ENCODE data around the gene CEP43.
A peak's percentile ranks its signal among the peaks of the same experiment; 100 is the strongest.

The CEP43 gene, protein sequence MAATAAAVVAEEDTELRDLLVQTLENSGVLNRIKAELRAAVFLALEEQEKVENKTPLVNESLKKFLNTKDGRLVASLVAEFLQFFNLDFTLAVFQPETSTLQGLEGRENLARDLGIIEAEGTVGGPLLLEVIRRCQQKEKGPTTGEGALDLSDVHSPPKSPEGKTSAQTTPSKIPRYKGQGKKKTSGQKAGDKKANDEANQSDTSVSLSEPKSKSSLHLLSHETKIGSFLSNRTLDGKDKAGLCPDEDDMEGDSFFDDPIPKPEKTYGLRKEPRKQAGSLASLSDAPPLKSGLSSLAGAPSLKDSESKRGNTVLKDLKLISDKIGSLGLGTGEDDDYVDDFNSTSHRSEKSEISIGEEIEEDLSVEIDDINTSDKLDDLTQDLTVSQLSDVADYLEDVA

DNA sequence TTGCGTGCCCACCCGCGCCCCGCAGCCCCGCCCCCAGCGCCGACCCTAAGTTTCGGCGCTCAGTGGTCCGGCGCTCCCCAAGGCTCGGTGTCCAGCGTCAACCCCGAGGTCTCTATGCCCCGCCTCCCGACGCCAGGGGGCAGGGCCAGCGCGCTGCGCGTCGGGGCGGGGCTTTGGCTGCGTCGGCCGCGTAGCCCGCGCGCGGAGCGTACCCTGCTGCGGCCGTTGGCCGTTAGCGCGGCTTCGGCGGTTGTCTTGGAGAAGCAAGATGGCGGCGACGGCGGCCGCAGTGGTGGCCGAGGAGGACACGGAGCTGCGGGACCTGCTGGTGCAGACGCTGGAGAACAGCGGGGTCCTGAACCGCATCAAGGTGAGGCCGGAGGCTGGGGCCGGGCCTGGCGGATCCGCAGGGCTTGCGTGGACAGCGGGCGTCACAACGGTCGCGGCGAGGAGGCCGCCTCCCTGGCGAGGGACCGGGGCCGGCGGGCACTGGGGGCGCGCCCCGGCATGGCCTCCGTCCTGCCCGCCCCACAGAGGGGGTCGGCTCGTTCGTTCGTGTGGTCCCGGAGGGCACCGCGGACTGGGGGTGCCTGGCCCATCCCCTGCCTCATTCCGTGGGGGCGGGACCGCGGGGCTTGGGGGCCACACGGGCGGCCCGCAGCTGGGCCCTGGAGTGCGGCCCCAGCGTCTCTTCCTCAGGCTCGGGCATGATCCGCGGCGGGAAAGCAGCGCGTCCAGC is at the start of gene CEP43:
Gene CEP43, plus strand, starts transcription at position 253 of the 739 bp plus-strand sequence. Its CDS starts 16 bp downstream, at position 269.
- DNase-seq, result peak; percentile 92 to 96

DNA sequence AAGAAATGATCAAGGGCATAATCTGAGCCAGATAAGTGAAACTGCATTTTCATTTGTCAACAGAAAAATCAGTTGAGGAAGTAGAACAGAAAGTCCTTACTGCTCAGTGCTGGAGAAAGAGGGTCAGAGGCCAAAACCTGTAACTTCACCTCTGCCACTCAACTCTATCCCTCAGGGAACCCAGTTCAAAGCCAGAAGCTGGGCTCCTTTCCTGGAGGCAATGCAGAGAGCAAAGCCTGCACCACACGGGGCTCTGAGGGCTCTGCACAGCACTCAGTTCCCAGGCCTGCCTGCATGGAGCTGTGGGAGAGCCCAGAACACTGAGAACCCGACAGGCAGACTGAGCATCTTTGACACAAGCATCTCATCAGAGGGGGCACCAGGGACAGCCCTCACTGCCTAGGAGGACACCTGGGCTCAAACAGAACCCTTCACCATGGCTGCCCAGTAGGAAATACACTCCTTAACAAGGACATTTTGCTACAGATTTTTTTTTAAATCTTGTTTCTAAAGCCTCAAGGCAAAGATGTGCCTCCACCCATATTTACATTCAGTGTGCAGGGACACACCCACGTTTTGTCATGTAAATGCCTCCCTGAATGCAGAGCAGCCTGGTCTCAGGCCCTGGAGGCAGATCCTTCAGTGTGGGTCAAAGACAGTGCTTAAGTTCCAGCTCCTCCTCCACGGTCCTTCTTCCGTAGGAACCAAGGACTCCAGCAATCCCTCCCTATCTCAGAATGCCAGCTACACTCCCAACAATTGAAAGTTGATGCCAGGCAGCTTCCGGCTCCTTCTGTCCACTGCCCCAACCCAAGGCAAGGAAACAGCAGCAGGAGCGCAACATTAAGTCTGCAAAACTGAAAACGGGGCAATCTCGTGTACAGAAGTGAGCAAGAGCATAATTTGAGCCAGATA is 49.4 kb upstream of the CEP43 start:
- DNase-seq, result no peak

DNA sequence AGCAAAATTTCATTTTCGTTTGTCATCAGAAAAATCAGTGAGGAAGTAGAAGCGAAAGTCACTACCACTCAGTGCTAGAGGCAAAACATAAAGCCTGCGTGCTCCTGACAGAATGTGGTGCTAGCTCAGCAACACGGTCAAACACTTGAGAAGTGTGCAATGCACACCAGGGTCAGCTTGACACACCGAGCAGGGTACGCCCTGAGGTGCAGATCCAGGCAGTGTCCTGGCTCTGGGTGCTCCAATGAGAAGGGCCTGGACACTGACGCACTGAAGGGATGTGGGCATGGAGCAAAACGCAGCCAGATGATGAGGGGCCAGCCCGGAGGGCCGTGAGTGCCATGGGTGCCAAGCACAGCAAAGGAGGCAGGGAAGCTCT is 48.8 kb upstream of the CEP43 start:
- no peak for DNase-seq

DNA sequence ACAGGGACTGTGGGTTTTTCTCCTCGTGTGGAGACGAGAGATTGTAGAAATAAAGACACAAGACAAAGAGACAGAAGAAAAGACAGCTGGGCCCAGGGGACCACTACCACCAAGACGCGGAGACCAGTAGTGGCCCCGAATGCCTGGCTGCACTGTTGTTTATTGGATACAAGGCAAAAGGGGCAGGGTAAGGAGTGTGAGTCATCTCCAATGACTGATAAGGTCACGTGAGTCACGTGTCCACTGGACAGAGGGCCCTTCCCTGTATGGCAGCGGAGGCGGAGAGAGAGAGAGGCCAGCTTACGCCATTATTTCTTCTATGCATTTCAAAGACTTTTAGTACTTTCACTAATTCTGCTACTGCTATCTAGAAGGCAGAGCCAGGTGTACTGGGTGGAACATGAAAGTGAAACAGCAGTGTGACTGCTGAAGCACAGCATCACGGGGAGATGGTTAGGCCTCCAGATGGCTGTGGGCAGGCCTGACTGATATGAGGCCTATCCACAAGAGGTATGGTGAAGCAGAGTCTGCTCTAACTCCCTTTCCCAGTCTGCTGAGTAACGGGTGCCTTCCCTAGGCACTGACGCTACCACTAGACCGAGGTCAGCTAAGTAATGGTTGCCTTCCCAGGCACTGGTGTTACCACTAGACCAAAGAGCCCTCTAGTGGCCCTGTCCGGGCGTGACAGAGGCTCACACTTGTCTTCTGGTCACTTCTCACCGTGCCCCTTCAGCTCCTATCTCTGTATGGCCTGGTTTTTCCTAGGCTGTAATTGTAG is 48.1 kb upstream of the CEP43 start:
- DNase-seq, result peak in 1 of 2 donors; percentile 24

DNA sequence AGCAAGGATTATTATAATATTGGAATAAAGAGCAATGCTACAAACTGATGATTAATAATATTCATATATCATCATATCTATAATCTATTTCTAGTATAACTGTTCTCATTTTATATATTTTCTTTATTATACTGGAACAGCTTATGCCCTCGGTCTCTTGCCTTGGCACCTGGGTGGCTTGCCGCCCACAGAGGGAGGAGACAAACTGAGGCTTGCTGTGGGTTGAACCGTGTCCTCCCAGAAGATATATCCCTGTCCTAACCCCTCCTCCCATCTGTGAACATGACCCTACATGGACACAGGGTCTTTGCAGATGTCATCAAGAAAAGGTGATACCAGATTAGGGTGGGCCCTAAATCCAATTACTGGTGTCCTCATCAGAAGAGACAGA is 47.5 kb upstream of the CEP43 start:
- DNase-seq, result no peak

DNA sequence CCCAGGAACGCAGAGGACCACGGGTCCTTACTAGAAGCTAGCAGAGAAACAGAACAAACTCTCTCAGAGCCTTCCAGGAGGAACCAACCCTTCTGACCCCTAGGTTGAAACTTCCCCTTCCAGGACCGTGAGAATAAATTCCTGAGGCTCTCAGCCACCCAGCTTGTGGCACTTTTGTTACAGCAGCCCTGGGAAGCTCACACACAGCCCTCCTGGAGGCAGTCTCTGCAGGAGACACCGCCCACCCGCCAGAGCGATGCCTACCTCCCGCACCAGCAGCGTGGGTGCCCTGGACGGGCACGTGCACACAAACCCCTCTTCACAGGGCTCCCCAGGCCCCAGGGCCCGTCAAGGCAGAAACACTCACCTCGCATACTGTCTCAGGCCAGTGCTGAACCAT is 47.1 kb upstream of the CEP43 start:
- DNase-seq, result peak in 1 of 2 donors; percentile 18

DNA sequence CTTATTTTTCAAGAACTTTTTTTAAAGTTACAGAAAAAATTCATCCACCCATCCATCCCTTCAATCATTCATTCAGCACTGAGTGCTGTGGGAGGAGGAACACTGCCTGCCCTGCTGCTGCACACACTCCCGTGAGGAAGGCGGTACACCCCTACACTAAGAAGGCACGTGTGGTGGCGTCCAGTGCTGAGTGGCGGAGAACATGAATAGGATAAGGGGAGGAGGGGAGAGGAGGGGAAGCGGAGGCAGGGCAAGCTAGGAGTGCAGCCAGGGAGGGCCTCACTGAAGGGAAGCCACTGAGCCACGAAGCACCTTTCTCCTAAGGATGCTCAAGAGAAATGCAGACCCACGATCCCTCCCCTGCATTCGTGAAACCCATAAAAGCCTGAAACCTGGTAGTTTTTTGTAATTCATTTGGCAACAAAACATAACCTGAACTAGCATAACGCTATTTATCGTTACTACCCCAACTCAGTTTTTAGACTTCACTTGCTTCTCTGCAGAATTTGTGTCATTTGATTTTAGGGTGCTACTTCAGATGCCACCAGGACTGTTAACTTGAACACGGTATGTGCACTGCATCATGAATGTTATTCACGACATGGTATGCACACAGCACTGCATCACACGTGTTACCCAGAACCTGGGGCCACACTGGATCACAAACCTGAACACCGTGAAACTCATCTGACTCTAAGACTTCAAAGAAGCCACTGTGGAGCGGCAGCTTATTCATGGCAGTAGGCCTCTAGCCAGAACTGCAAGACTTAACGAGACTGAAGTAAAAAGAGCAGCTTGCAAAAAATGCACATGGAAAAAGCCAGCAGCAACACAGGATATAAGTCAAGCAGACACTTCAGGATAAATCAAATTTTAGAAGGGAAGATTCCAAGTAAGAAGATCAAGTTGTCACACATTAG is 46.4 kb upstream of the CEP43 start:
- no peak for DNase-seq

DNA sequence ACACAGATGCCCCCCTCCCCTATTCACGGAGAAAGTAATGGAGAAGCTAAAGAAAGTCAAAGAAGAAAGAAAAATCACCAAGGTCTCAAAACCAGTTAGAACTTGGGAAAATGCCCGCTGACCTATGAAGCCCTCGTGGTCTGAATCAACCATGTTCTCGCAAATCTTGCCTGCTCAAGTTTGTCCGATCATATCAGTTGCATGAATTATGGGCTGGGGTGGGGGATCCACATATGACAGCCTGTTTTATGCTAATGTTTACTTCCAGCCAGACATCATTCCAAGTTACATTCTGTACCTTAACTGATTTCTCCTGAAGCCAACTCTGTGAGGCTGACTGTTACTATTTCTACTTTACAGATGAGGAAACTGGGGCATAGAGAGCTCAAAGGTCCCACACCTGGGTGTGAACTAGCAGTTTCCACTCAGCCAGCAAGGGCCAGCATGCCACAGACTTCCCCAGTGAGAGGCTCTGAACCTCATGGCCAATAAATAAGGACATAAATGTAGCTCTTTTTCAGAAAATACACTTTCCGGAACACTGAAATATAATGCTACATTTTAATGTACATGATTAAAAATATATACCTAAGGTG is 45.0 kb upstream of the CEP43 start:
- DNase-seq, result no peak

DNA sequence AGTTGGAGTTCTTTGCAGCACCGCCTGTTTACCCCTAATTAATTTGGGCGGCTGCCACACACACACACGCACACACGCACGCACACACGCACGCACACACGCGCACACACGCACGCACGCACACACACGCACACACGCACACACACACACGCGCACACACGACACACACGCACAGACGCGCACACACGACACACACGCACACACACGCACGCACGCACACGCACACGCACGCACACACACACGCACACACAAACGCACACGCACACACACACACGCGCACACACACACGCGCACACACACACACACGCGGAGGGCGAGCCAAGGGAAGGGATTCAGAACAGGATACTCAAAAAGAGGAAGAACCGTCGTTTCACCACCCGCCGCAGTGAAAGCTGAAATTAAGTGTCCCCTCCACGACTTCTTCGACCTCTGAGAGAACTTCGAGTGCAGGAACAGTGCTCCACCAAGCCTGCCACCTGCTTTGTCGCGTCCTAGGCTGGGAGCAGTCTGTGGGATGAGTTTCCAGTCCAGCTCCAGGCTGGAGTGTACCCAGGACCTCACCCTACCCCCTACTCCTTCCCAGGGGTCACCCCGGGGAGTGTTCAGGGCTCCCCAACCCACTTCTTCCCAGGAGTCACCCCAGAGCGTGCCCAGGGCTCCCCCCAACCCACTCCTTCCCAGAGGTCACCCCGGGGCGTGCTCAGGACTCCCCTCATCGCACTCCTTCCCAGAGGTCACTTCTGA is 43.9 kb upstream of the CEP43 start:
- no peak for DNase-seq

DNA sequence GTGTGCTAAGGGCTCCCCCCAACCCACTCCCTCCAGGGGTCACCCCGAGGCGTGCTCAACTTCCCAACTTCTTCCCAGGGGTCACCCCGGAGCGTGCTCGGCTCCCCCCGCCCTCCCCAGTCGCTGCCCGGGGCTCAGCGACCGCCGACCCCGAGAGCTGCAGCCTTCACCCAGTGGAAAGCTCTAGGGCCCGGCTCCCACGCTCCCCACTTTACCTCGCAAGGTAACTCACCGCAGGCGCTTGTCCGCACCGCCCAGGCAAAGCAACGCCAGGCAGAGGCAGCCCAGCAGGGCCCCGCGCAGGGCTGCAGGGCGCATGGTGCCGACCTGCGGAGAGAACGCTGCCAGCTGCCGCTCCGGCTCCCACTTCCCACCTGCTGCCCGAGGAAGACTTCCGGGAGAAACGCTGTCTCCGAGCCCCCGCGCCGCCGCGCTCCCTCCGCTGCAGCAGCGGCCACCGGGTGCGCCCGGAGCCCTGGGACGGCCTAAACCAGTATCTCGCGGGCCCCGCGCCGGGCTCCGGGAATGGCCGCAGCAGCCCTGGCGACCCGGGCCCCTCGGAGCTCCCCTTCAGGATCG is 43.2 kb upstream of the CEP43 start:
- DNase-seq, result no peak

DNA sequence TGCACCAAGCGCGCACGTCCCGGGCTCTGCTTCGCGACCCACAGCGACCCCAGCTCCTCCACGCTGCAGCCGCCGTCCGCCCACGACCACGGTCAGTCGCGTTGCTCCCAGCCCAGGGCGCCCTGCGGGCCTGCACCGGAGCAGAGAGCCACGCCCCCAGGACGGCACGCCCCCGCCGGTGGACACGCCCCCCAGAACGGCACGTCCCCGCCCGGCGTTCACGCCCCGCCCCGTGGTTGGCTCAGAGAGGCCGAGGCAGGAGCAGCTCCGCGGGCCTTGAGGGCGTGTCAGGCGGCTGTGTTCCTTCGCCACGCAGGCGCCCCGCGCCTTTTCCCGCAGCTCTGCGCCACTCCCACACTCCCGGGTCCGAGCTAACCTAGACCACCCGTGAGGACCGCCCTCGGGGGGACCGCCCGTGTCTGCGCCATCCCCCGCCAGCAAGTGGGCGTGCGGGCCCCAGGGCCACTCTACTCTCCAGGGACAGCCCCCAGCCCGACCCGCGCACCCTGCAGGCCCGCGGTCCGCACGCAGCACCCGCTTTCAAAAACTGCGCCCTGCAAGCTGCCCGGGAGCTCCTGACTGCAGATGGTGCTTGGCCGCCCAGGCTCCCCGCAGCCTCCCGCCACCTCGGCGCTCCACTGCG is 42.6 kb upstream of the CEP43 start, which contains the start of gene RNASET2:
Gene RNASET2, minus strand, starts transcription at position 107 of the 643 bp plus-strand sequence. CDS start 368 bp downstream, outside the sequence.
- DNase-seq, result peak; percentile 76 to 90

DNA sequence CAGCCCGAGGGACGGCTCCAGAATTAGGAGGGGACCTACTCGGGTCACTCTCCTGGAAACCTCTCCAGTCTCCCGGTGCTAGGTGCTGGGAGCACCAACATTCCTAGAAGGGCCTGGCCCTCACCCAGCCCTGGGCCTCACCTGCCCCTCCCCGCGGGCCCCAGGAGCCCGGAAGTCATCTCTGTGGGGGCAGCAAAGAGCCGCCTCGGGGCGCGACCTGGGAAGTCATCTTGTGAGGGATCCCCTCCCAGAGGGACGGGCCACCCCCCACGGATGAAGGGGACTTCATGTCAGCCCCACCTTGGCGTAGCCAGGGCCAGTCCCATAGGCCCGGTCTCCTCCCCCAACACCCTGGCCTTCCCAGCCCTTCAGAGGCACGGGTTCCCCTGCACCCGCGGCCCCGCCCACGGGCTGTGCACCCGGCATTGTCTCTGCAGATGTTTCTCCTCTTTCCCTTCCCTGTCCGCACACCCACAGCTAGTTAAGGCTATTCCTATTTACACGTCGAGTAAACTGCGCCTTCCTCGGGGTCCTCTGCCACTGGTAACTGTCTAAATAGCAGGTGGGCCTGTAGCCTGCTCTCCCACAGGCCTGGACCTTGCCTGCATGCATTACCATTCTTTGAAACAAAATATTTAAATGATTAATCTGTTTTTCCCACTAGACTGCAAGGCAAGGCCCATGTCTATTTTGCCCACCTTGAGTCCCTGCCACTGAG is 42.0 kb upstream of the CEP43 start:
- DNase-seq, result no peak

DNA sequence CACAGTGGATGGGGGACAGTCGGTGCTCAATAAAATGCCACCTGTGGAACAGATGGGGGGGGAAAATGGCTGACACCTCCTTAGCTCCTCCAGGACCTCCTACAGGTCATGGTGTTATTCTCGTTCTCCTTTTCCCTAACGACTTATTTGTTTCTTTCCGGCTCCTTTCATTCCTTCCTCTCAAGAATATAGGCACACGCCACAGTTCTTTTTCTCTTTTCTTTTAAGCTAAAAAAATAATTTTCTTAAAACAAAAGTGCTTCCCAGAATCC is 41.5 kb upstream of the CEP43 start:
- no peak for DNase-seq

DNA sequence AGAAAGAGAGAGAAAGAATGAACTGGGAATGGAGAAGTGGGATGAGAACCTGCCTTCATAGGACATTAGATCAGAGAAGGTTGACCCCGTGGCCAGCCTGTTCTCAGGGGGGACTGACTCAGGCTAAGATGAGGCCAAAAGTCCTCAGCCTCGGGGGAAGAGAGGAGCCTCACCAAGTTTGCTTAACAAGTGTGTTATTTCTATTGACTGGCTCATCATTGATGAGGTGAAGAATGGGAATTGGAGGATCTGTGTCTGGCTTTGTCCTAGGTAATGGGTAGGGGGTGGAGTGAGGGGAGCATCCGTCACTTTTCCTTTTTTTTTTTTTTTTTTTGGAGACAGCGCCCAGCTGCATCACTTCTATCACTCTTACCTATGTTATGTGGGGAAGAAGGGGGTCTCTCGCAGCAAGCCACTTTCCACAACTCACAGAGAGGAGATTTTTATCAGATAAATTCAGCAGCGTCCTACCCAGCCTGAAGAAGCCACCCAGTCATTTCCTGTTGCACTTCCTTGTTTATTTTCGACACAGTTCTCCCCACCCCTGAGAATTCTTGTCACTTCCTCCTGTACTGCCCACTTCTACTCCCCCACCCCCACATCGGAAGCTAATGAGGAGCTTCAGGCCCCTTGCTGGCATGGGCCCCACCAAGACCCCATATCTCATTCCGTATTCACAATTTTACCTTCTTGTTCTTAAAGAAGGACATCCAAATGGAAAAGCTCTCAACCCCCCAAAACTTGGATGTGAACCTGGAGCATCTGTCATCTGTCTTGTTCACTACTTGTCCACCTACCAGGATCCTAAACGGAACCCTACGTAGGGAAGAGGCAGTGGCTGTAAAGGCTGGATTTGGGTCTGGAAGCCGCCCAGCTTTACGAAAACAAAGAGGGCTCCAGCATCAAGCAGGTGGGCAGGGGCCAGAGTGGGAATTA is 40.0 kb upstream of the CEP43 start:
- no peak for DNase-seq

DNA sequence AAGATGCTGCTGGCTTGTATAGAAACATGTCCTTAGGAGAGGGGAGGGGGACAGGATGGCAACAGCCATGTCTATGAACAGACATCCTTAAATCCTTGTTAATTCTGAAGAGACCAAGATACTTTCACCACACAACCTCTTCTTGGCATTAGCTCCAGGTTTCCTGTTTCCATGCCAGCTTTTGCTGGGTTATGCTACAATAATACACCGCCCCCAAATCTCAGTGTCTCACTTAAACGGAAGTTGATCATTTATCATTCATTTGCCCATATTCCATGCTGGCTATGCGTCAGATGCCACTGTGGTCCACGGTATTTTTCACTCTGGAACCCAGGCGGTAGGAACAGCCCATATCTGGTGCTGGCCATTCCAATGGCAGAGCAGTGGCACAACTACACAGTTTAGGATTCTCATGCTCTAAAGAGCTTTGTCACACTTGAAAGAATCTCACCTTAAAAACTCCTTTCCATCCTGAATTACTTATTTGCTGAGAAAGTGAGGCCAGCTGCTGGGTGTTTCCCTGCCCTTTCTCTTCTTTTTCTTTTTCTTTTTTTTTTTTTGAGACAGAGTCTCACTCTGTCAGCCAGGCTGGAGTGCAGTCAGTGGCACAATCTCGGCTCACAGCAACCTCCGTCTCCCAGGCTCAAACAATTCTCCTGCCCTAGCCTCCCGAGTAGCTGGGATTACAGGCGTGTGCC is 39.1 kb upstream of the CEP43 start:
- DNase-seq, result no peak

DNA sequence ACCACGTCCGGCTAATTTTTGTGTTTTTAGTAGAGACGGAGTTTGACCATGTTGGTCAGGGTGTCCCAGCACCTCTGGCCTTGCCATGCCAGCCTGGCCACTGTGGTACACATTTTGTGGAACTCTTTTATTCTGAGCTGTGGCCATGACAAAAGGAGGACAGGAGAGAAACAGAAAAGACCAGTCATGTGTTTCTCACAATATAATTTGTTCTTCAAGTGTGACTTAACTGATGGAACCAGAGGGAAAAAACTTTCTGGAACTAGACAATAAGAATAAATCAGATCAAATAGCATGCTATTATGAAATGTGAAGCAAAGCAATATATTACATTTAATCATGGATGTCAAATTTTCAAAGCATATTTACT is 38.6 kb upstream of the CEP43 start:
- DNase-seq, result no peak

DNA sequence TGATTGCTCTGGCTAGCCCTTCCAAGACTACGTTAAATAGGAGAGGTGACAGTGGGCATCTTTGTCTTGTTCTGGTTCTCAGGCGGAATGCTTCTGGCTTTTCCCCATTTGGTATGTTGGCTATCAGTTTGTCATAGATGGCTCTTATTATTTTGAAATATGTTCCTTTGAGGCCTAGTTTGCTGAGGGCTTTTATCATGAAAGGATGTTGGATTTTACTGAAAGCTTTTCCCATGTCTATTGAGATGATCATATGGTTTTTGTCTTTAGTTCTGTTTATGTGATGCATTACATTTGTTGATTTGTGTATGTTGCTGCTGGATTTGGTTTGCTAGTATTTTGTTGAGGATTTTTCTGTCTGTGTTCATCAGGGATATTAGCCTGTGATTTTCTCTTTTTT is 32.9 kb upstream of the CEP43 start:
- no peak for DNase-seq
